AG04450 (cell line): ENCODE measurements around the gene MEIS2. TPM values are rescaled to one million over a fixed set of nuclear protein-coding genes. Genes with fewer than 3 reads are reported as not detected.
"Not testable (repeated sequence)": the region's sequence is repeated elsewhere in the genome, so short reads cannot be mapped to it uniquely, and the experiment has no call there.

ENCODE experiments used
- CTCF ChIA-PET: fragments of 300-600, 350-600 bp; formaldehyde crosslinking; extraction: SDS; loops from one replicate; lab custom pipeline; 2022; ENCODE audit warnings: antibody characterized with exemption, inconsistent platforms; lab: Charles Lee
- POLR2A ChIA-PET: fragments of 350-600 bp; formaldehyde crosslinking; extraction: SDS; loops from one replicate; lab custom pipeline; 2021; ENCODE audit warnings: antibody characterized with exemption, inconsistent platforms; lab: Yijun Ruan, JAX
- DNase-seq: peaks from one replicate; pipeline ENCODE4 v3.0.0-alpha.2; 2011; ENCODE audit warnings: low read depth, low spot score
- H3K27ac ChIP-seq: one replicate; pipeline ENCODE4 v1.5.1; 2012; ENCODE audit warnings: low read depth, low read length, control low read depth
- H3K27me3 ChIP-seq: one replicate; pipeline ENCODE4 v1.6.0; 2012; ENCODE audit warnings: low read length; ENCODE audit not compliant: control insufficient read depth, insufficient read depth
- H3K4me3 ChIP-seq: 2 replicates; pipeline ENCODE4 v1.5.1; 2011; ENCODE audit warnings: mild to moderate bottlenecking, low read depth, low read length, control low read depth
- H3K9me3 ChIP-seq: 2 replicates; pipeline ENCODE4 v1.5.1; 2012; ENCODE audit warnings: low read length; ENCODE audit not compliant: control insufficient read depth, insufficient read depth
- polyA plus RNA-seq: library from polyadenylated mRNA; depleted of rRNA; stranded (reverse); fragments of >200 nt; gene quantifications from 2 replicates; pipeline ENCODE4 v1.2.3, GENCODE V29; 2011
- TF ChIP-seq, protein P1 (sequence below): IDR thresholded peaks from 2 replicates; pipeline ENCODE4 v1.5.1; 2011; ENCODE audit warnings: low read depth, low read length, control low read depth, inconsistent platforms

The MEIS2 gene
- polyA plus RNA-seq, 1 experiment: 31.7 TPM

- CTCF ChIA-PET: no interaction called here
- Histone ChIP-seq H3K4me3 (no peak overlapping the region), H3K27ac (no peak overlapping the region), H3K9me3 (no peaks in the 10 kb centered on the region), H3K27me3 (no peaks in the 10 kb centered on the region)
- DNase-seq: no peak
- TF ChIP-seq, protein P1, sequence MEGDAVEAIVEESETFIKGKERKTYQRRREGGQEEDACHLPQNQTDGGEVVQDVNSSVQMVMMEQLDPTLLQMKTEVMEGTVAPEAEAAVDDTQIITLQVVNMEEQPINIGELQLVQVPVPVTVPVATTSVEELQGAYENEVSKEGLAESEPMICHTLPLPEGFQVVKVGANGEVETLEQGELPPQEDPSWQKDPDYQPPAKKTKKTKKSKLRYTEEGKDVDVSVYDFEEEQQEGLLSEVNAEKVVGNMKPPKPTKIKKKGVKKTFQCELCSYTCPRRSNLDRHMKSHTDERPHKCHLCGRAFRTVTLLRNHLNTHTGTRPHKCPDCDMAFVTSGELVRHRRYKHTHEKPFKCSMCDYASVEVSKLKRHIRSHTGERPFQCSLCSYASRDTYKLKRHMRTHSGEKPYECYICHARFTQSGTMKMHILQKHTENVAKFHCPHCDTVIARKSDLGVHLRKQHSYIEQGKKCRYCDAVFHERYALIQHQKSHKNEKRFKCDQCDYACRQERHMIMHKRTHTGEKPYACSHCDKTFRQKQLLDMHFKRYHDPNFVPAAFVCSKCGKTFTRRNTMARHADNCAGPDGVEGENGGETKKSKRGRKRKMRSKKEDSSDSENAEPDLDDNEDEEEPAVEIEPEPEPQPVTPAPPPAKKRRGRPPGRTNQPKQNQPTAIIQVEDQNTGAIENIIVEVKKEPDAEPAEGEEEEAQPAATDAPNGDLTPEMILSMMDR: no peak
- POLR2A ChIA-PET: no interaction called here
Measured at GRCh38 chr15:36996121-36996520, 104.2 kb downstream of the MEIS2 start.

DNA sequence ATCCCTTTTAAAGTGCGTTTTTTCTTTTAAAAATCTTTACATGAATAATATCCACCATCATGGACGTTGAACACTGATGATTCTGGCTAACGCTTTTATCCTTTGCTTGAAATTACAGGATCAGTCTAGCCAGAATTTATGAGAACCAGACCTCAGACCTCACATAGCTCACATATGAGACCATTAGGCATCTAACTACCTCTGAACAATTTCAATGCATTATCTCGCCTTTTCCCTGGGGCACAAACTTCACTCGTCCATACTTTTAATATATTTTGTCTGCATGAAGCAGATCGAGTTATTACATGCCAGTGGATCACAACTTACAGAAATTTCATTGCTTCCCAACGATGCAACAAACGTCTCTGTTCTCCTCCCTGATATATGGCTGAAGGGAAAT lies 105.6 kb downstream of the MEIS2 start:
- CTCF ChIA-PET: no interaction called here
- no peak for DNase-seq
- H3K27ac ChIP-seq: no peak overlapping the region
- H3K27me3 ChIP-seq: no peaks in the 10 kb centered on the region
- H3K9me3 ChIP-seq: no peaks in the 10 kb centered on the region
- TF ChIP-seq, protein P1: no peak
- POLR2A ChIA-PET: no interaction called here
- H3K4me3 ChIP-seq: no peak overlapping the region

DNA sequence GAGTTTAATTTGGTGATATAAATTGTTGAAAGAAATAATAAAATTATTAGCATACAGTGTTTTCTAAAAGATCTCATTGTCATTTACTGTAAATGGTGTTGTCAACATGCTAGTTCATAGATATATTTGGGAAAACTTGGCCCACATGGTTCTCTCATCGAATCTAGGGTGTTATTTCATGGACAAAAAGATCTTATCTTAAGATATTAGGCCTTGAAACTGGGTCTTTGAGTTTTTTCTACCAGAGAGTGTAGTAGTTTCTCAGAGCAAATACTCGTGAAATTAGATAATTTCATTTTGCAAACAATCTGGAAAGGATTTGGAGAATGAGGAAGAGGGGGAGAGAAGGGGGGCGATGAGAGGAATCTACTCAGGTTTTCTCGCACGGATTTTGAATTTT lies 107.9 kb downstream of the MEIS2 start:
- H3K4me3 ChIP-seq: no peak overlapping the region
- ChIA-PET CTCF (no interaction called here), POLR2A (no interaction called here)
- no peak overlapping the region for H3K27ac ChIP-seq
- no peak for DNase-seq
- no peaks in the 10 kb centered on the region for H3K27me3 ChIP-seq
- no peaks in the 10 kb centered on the region for H3K9me3 ChIP-seq
- TF ChIP-seq, protein P1: no peak

GRCh38 chr15:36988947-36989346 lies 111.4 kb downstream of the MEIS2 start:
- CTCF ChIA-PET: no interaction called here

DNA sequence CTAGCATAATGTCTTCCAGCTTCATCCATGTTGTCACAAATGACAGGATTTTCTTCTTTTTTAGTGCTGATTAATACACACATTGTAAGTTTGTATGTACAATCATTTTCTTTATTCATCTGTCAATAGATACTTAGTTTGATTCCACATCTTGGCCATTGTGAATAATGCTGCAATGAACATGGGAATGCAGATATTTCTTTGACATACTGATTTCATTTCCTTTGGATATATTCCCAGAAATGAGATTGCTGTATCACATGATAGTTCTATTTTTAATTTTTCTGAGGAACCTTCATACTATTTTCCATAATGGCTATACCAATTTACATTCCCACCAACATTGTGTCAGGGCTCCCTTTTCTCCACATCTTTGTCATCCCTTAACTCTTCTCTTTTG lies 117.9 kb downstream of the MEIS2 start:
- no peak overlapping the region for H3K27ac ChIP-seq
- H3K9me3 ChIP-seq: no peaks in the 10 kb centered on the region
- TF ChIP-seq, protein P1: no peak
- no peak for DNase-seq
- CTCF ChIA-PET: no interaction called here
- POLR2A ChIA-PET: no interaction called here
- H3K27me3 ChIP-seq: no peaks in the 10 kb centered on the region
- H3K4me3 ChIP-seq: no peak overlapping the region

More at GRCh38 chr15:36988947-36989346, 111.4 kb downstream of the MEIS2 start:
- Histone ChIP-seq H3K9me3 (no peaks in the 10 kb centered on the region), H3K27ac (no peak overlapping the region), H3K27me3 (no peaks in the 10 kb centered on the region), H3K4me3 (no peak overlapping the region)
- TF ChIP-seq, protein P1: no peak
- POLR2A ChIA-PET: no interaction called here
- DNase-seq: no peak

DNA sequence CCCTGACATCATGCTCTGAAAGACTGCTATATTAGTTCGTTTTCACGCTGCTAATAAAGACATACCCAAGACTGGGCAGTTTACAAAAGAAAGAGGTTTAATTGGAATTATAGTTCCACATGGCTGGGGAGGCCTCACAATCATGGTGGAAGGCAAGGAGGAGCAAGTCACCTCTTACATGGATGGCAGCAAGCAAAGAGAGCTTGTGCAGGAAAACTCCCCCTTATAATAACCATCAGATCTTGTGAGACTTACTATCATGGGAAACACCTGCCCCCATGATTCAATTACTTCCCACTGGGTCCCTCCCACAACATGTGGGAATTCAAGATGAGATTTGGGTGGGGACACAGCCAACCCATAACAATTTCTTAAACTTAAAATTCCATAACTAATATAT lies 120.1 kb downstream of the MEIS2 start:
- POLR2A ChIA-PET, DNase-seq, CTCF ChIA-PET, H3K27me3 ChIP-seq, H3K9me3 ChIP-seq, H3K4me3 ChIP-seq, H3K27ac ChIP-seq: not testable (repeated sequence)
